Myocyte (in vitro differentiated cells): ENCODE data around the gene HOXB1. TPM values are rescaled to one million over a fixed set of nuclear protein-coding genes. Genes with fewer than 3 reads are reported as not detected.
"Not testable (repeated sequence)": the region's sequence is repeated elsewhere in the genome, so short reads cannot be mapped to it uniquely, and the experiment has no call there.

Experiments
- DNase-seq: peaks from one replicate; pipeline ENCODE4 v3.0.0-alpha.2; 2012; ENCODE audit warnings: low read depth
- total RNA-seq: library from RNA; depleted of rRNA; stranded (reverse); fragments of >200 nt; gene quantifications from 2 replicates; pipeline ENCODE4 v1.2.3, GENCODE V29; 2014

Gene HOXB1
- total RNA-seq, 1 donor from 2014 or later = not detected

DNA sequence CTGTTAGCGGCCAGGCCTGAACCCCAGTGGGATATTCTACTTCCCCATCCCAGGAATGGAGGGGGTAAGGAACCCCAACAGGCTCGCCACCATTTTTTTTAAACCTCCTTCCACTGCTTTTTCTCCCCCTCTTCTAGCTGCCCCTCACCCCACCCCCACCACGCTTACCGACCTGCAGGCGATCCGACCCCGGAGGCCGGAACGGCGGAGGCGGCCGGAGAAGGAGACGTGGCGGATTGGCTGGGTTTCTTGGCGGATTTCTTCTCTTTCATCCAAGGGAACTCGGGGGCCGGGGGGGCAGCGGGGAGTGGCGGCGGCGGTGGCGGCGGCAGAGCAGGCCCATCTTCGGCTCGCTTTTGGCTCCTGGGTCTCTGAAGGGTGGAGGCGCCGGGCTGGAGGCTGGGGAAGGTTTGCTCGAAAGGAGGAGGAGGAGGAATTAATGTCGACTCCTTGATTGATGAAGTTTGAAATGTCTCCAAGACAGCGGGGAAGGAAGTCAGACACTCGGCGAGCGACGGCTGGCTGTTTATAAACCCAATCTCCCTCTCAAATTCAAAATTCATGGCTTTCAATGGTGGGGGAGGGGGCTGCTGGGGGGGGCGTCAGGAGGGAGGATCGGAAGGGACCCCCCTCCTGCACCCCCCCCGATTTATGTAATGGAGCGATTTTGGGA lies 13.7 kb upstream of the HOXB1 start:
- peak; percentile 82 for DNase-seq

DNA sequence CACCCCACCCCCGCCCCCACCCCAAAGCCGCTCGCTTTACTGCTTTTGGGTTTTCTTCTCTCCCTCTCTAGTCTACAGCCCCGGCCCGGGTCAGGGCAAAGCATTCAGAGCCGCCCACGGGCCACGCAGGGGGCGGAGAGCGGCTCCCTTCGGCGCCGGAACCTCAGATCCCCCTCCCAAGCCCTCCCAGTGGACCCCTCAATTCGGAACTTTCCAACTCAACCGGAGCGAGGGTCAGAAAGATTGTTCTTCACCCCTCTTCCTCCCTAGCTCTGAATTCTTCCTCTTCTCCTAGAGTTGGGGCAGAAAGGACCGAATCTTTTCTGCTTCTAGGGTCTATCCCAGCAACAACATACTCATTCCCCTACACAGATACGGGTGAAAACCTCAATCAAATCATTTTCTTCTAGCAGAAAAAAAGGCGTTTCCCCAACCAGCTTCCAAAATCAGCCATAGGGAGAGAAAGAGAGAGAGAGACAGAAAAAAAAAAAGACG lies 13.1 kb upstream of the HOXB1 start:
- DNase-seq = no peak

DNA sequence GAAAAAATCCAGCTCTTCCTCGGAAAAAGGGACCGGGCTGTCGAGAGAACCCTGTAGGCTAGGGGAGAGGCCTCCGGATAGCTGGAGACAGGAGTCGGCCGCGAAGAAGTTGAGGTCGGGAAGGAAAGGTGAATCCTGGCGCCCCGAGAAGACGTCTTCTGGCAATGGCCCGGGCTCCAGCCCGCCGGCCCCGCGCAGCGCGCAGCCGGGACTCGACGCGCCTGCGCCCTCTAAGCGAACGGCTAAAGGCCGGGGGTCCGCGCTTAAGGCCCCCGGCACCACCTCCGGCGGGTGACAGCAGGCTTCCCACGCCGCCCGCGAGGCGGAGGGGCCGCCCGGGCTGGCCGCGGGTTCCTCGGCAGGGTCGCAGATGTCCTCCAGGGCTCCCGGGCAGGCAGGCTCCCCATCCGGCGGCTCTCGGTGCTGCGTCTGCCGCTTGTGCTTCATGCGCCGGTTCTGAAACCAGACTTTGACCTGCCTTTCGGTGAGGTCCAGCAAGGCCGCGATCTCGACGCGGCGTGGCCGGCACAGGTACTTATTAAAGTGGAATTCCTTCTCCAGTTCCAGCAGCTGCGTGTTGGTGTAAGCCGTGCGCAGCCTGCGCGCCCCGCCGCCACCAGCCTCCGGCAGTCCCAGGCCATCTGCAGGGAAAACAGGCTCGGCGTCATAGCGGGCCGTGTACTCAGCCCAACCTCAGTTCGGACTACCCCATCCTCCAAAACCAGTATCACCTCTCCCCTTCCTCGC lies 12.5 kb upstream of the HOXB1 start:
- DNase-seq = peak; percentile 80

DNA sequence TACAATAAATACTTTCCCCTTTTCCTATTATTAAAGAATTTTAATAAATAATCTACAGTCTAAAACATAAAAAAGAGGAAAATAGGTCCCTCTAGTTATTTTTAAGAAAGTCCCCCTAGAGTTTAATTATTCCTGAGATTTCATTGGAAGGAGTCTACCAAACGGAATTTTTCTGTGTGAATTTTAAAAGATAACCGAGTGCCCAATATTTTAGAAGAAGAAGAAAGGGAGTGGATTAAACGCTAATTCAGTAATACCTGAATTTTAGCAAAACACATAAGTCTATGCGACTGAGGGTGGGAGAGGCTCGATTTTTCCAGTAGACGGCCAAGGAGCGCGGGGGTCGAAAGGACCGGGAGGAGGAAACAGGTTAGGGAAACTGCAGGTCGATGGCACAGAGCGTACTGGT lies 11.9 kb upstream of the HOXB1 start:
- DNase-seq = no peak

DNA sequence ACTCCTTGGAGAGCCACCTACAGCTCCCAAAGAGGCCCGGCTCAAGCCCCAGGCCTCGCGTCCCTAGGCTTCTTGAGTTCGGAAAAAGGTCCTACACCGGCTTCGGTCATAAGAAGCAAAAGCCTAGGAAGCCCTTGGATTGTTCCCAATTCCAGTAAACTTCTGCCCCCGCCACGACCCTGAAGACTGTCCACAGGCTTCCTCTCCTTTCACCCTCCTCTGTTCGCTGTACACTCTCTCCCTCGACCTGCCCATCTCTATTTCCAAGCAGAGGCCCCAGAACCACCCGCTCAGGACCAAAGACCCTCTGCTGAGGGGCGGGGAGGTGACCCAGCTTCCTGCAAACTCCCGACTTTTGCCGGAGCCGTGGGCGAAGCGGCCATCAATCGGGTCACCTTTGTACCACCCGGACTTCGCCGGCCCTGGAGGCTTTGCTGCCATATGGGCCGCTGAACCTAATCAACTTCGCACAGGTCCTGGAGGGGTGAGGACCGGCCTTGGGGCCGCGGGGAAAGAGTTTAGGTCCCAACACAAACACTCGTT lies 11.4 kb upstream of the HOXB1 start:
- no peak for DNase-seq

DNA sequence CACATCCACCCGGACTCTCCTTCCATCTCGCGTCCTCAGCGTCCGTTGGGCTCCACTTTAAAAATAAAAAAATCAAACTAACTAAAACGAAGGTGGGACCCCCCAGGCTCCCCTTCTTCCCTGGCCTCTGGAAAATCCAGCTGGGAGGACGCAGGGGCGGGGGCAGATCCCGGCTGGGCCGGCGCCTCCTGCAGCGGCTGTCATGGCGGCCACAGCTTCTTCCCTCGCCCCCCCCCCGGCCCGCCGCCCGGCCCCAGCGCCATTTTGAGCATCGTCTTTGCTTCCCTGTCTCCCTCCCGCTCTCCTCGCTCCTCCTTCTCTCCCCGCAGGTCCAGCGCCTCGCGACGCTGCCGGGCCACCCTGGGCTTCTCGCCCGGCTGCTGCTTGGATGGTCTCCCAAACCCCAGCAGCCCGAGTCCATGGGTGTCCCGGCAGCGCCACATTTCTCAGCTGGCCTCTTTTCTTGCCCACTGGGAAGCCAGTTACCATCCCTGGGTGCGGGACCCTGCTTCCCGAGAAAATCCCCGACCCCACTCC lies 10.8 kb upstream of the HOXB1 start:
- peak; percentile 87 for DNase-seq

DNA sequence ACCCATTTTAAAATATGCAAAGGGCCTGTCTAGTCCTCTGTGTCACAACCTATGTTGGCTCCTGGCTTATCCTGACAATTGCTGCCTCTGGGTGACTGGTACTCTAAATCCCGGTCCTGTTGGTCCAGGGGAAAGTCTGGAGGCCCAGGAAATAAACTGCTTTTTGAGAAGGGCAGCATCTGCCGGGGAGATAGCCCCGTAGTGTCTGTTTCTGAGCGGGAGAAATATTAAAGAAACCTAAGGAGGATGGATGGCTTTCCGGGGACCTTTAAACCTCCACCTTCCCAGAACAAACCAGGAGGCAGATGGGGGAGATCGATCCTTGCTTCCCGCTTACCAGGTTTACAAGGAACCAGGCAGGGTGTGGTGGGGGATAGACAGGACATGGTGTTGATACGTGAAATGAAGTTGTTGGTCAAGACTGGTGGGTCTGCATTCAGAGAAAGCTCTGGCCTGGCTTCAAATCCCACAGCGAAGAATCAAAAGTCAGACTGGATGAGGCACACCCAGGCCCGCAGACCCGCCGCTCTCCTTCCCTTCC lies 10.3 kb upstream of the HOXB1 start:
- peak; percentile 43 for DNase-seq

DNA sequence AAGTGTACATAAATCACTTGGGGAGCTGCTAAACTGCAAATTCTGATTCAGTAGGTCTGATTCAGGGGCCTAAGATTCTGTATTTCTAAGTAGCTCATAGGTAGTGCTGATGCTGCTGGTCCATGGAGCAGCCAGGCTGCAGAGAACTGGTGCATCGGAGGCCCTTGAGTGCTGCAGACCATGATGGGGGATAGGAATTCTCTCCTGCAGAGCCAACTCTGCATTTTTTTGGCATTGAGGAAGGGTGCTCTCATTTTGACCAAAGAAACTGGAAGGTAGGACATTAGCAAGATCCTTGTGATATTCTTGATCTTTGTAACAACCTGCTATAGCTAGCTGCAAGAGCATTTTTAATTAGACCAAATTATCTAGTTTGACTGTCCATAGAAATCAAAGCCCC lies 9.4 kb upstream of the HOXB1 start:
- DNase-seq = peak; percentile 12

DNA sequence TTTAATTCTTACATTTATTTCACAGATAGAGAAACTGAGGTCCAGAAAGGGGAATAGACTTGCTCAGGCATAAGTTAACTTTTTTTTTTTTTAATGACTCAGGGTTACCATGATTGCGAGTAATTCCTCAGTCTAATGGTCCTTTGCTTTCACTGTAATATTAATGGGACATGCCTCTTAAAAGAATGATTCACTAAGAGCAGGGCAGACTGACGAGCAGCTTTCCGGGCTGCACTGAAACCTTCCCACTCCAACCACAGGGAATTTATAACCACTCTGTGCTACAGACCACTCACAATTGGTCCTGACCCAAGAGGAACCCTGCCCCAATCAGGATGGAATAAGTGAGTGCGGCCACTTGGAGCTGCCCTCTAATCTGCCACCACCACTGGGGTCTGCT lies 8.4 kb upstream of the HOXB1 start:
- peak; percentile 92 for DNase-seq

DNA sequence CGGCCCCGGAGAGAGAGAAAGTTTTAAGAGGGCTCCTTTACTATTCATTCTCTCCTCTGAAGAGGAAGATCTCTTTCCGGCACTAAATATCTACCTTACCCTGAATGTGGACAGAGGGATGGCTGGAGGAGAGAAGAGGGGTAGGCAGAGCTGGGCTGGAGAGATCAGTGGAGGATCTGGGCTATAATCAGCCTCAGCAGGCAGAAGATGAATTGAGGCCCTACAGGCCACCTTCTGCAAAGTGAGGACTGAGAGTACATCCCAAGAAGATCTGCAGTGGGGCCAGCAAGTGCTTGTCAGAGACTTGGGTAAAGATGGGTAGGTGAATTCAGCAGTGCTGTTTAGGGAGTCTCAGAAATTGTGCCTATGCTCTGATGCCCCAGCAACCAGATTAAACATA lies 6.5 kb upstream of the HOXB1 start:
- DNase-seq = no peak

DNA sequence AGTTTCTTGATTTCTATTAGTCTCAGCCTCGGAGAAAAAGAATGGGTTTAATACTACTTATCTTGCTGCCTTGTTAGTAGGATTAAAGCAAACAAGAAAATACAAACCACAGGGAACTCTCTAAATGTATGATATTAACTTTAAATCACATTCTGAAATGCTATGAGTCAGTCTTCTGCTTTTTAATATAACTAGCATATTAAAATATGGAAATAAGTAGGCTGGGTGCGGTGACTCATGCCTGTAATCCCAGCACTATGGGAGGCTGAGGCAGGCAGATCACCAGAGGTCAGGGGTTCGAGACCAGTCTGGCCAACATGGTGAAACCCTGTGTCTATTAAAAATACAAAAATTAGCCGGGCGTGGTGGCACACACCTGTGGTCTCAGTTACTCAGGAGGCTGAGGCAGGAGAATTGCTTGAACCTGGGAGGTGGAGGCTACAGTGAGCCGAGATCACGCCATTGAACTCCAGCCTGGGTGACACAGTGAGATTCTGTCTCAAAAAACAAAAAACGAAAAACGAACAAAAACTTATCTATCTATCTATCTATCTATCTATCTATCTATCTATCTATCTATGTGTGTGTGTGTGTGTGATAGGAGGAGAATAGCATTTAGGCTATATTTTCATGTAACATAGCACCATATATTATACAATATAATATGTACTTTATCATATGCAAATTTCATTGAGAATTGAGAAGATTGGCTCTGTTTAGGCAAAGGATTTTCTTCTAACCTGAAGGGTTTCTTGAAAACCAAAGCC lies 5.2 kb upstream of the HOXB1 start:
- DNase-seq = not testable (repeated sequence)

DNA sequence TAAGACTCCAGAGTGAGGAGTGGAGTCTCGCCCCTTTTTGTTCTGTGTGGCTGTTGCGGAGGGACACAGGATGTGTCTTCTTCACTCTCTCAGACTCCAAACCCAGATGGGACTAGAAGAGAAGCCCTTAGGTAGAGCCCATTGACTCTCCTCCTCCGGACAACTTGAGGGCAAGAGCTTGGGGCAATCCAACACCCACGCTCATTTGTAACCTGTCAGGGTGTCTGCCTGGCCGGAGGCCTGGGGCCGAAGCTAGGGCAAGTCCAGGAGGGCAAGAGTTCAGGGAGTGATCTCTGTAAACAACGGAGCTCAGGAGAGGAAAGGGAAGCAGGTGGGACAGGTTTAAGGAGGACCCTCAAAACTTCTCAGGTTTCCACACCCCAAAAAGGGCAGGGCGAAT lies 1.4 kb upstream of the HOXB1 start:
- no peak for DNase-seq

DNA sequence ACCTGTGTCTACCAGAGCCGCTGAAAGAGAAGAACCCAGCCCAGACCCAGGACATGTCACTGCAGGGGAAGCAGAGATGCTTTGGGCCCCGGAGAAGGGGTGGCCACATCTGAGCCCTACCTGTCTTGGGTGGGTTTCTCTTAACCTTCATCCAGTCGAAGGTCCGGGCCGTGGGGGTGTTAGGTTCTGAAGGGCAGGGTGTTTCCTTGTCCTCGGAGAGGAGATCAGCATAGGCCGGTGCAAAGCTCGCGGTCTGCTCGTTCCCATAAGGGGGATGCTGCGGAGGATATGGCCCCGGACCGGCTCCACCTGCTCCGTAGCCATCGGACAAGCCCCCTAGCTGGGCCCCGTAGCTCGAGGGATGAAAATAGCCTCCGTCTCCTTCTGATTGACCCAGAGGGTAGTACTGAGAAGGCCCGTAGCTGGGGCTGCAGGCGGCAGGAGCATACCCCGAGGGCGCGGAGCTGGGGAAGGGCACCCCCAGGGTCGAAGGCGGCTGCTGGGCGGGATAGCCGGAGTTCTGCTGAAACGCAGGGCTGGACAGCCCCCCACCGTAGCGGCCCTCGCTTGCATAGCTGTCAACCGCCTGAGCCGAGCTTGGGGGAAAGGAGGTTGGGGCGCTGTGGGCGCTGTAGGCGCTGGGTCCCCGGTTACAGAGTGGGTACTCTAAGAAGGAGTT lies 464 bp downstream of the HOXB1 start:
- no peak for DNase-seq

DNA sequence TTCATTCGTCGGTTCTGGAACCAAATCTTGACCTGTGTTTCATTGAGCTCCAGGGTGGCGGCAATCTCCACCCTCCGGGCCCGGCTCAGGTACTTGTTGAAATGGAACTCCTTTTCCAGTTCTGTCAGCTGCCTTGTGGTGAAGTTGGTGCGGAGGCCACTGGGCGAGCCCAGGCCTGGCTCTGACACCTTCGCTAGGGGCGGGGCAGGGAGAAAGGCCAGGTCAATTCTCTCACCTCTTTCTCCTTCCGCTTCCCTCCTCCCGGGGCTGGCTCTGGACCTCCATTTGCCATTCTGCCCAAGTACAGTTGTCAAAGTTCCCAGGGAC lies 1.2 kb downstream of the HOXB1 start:
- no peak for DNase-seq

DNA sequence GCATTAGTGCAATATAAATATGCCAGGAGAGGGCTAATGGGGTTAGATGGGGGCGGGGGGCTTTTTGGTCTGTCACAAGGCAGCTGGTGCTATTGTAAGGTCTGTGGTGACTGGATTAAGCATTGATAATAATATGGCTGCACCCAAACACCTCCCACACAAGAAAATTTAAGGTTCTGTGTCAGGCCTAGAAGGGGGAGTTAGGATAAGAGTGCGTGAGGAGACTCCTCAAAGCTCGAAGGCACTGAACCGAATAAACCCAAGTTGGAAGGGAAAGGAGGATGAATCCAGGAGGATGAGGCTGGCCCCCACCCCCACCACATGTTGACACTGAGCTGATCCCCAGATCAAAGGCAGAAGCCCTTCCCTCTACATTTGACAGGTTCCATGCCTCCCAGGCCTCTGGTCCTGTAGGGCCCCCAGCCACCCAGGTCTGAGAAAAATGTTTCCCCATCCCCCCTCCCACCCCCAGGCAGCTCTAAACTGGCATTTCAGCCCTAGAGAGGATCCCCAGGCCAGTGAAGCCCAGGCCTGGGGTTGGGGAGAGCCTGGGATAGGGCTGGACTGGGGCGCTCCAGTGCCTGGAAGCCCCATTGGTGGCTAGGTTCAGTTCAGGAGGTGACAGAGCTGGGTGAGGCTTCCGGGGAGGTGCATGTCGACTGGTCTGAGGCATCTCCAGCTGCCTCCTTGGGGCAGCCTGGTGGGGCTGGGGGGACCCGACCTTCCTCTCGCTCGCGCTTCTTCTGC lies 1.7 kb downstream of the HOXB1 start:
- no peak for DNase-seq

DNA sequence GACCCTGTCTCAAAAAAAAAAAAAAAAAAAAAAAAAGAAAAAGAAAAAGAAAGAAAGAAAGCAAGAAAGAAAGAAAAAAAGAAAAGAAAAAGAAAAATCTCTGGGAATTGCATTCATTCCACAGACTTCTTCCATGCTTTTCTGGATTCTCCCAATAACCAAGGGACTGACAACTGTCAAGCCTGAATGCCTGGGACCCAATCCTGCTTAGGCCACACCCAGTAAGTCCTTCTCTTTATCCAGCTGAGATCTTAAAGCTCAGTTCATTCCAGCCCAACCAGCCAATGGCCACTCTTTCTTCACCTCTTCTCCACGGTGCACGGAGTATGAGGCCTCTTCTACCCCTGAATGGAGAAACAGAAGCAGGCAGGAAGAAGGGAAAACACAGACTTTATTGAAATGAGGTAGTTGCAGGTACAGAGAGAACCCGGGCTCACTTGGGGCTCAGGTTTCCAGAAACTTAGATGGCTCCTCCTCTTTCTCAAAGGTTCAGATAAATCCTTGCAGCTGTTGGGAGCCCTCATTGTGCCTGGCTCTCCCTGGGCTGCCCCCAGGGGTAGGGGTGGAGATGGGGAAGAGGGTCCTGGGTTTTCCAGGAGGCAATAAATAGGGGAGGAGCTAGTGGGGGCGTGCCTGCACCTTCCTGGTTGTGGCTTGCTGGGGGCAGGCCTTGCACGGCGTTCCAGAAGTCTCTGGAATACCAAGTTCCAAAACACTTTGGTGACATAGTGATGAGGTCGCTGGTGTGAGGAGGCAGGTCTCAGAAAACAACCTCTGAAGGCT lies 2.5 kb downstream of the HOXB1 start:
- DNase-seq = peak; percentile 12

DNA sequence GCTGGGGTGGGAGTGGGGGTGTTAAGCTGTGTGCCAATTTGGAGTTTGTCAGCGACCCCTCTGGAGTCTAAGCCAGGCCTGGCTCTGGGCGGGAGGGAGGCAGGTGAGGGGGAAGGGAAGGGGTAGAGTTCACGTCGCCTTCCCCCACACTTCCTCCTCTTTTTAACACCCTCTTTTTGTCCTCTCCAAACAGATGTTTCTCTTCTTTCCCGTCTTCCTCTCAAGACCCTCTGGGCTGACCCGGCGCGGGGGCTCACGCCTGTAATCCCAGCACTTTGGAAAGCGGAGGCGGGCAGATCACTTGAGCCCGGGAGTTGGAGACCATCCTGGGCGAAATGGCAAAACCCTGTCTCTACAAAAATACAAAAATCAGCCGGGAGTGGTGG lies 3.3 kb downstream of the HOXB1 start:
- DNase-seq = no peak

DNA sequence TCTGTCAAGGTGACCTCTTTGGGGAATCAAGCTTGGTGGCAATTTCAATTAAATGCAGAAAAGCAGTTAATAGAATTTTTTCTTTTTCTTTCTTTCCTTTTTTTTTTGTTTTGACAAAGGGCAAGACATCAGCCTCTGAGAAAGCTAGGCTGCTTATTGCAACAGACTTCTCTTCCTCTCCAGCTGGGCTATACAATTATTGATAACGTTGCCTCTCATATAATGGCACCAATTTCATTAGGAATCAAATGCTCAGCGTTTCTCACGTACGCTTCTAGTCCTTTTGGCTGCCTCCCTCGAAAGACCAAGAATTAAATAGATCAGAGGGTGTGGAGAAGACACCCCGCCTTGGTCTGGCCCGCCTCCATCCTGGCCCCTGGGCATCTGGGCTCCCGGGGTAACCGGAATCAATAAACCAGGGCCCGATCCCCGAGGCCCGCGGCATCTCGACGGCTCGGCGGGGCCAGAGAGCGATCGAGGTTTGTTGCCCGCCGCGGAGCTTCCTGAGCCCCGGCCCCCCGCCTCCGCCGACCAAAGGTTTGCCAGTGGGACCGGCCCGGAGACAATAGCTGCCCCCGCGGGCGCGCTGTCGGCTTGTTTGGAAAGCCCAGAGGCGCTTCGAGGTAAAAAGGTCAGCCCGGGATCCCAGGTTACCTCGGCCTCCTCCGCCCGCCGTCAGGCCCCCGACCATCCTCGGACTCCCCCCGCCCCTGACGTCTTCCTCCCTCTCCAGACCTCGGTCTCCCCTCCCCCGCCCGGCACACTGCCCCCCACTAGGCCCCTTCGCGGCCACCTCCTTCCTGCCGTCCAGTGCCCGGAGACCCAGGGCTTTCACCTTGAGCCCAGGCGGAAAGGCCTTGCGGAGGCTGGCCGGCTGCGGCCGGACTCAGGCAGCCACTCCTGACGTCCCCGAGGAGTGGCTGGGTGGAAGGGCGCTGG lies 3.9 kb downstream of the HOXB1 start:
- DNase-seq = no peak
